SK-N-SH (cell line): ENCODE data around the gene NOXA1. TPM values are rescaled to one million over a fixed set of nuclear protein-coding genes. Genes with fewer than 3 reads are reported as not detected.

Experiments used
- CTCF ChIA-PET: fragments of 300-600, 350-600 bp; formaldehyde crosslinking; extraction: SDS; loops from one replicate; lab custom pipeline; 2021; lab: Yijun Ruan, JAX
- POLR2A ChIA-PET: fragments of 350-600 bp; sonication (Branson Sonifier 250); formaldehyde crosslinking; extraction: SDS; loops from one replicate; lab custom pipeline; 2020; ENCODE audit warnings: antibody characterized with exemption, inconsistent platforms; lab: Yijun Ruan, JAX
- DNase-seq: peaks from one replicate; pipeline ENCODE4 v3.0.0; 2012
- H2AFZ ChIP-seq: fragments of 200-600 bp; sonication (generic); 2 replicates; pipeline ENCODE4 v1.8.1; 2016; ENCODE audit warnings: antibody characterized with exemption, mild to moderate bottlenecking, low read depth
- H3F3A ChIP-seq: fragments of 200-600 bp; sonication (generic); replicated peaks from 2 replicates; pipeline ENCODE3; 2016; ENCODE audit warnings: antibody characterized with exemption, mild to moderate bottlenecking; ENCODE audit not compliant: insufficient read depth
- H3K27ac ChIP-seq, 2 experiments: fragments of 200-500 bp in 1 of 2; fragments of 200-600 bp in 1 of 2; sonication (Bioruptor generic) in 1 of 2; sonication (generic), shearing (Covaris generic) in 1 of 2; 2 replicates each; pipeline versions ENCODE4 v1.5.1 to v1.6.1; 2014 to 2016; ENCODE audit warnings: low read depth in 2 of 2, inconsistent platforms in 1 of 2, low read length in 1 of 2, mild to moderate bottlenecking in 1 of 2, mixed read lengths in 1 of 2
- H3K27me3 ChIP-seq: fragments of 200-600 bp; sonication (generic), shearing (Covaris generic); 2 replicates; pipeline ENCODE4 v1.6.1; 2016; ENCODE audit warnings: mixed run types; ENCODE audit not compliant: insufficient read depth
- H3K36me3 ChIP-seq, 2 experiments: fragments of 200-500 bp in 1 of 2; fragments of 200-600 bp in 1 of 2; sonication (Bioruptor generic) in 1 of 2; sonication (generic) in 1 of 2; replicated peaks in 1 of 2; 2 replicates each; pipeline versions ENCODE3 to v1.5.1; 2014 to 2016; ENCODE audit warnings: low read length in 1 of 2, mild to moderate bottlenecking in 1 of 2; ENCODE audit not compliant: insufficient read depth in 2 of 2, control insufficient read depth in 1 of 2
- H3K4me1 ChIP-seq, 2 experiments: fragments of 200-500 bp in 1 of 2; fragments of 200-600 bp in 1 of 2; sonication (Bioruptor generic) in 1 of 2; sonication (generic), shearing (Covaris generic) in 1 of 2; 2 replicates each; pipeline versions ENCODE4 v1.5.1 to v1.6.1; 2014 to 2016; ENCODE audit warnings: low read depth in 1 of 2, low read length in 1 of 2, mixed run types in 1 of 2; ENCODE audit not compliant: insufficient read depth in 2 of 2, control insufficient read depth in 1 of 2
- H3K4me2 ChIP-seq: fragments of 200-600 bp; sonication (generic), shearing (Covaris generic); 2 replicates; pipeline ENCODE4 v1.6.1; 2017; ENCODE audit warnings: mixed run types
- H3K4me3 ChIP-seq, 2 experiments: fragments of 200-500 bp in 1 of 2; fragments of 200-600 bp in 1 of 2; sonication (Bioruptor generic) in 1 of 2; sonication (generic), shearing (Covaris generic) in 1 of 2; 2 replicates each; pipeline versions ENCODE4 v1.5.1 to v1.8.1; 2014 to 2016; ENCODE audit warnings: low read depth in 2 of 2, inconsistent platforms in 1 of 2, low read length in 1 of 2, mild to moderate bottlenecking in 1 of 2, mixed read lengths in 1 of 2, moderate library complexity in 1 of 2
- H3K79me2 ChIP-seq: fragments of 200-600 bp; sonication (generic); 2 replicates; pipeline ENCODE4 v1.8.1; 2017; ENCODE audit warnings: mild to moderate bottlenecking; ENCODE audit not compliant: insufficient read depth
- H3K9ac ChIP-seq: fragments of 200-600 bp; sonication (generic); 2 replicates; pipeline ENCODE4 v1.6.1; 2017; ENCODE audit warnings: mixed run types
- H3K9me2 ChIP-seq: fragments of 200-600 bp; sonication (generic); 2 replicates; pipeline ENCODE4 v1.6.1; 2017; ENCODE audit warnings: mixed run types
- H3K9me3 ChIP-seq: fragments of 200-600 bp; sonication (generic); 2 replicates; pipeline ENCODE4 v1.6.1; 2017; ENCODE audit warnings: mixed run types, mild to moderate bottlenecking, moderate library complexity
- H4K20me1 ChIP-seq: fragments of 200-600 bp; sonication (generic); 2 replicates; pipeline ENCODE4 v1.6.1; 2017; ENCODE audit warnings: mild to moderate bottlenecking, mixed run types; ENCODE audit not compliant: insufficient read depth
- EP300 ChIP-seq, 2 experiments: IDR thresholded peaks; 2 replicates each; pipeline versions ENCODE4 v1.4.0 to v1.6.1; 2012; ENCODE audit warnings: borderline replicate concordance in 1 of 2, low read depth in 1 of 2, low read length in 1 of 2
- EZH2phosphoT487 ChIP-seq: fragments of 200-600 bp; sonication (generic); IDR thresholded peaks from 2 replicates; pipeline ENCODE4 v1.6.1; 2017; ENCODE audit warnings: low read depth, mixed run types, mild to moderate bottlenecking, antibody characterized with exemption, moderate library complexity, borderline replicate concordance
- FOSL2 ChIP-seq: IDR thresholded peaks from 2 replicates; pipeline ENCODE4 v1.4.0; 2012; ENCODE audit warnings: low read depth, mild to moderate bottlenecking, moderate library complexity, borderline replicate concordance
- FOXJ3 ChIP-seq: sonication (generic); formaldehyde crosslinking; IDR thresholded peaks from 2 replicates; pipeline ENCODE4 v1.5.1; 2020; ENCODE audit warnings: mild to moderate bottlenecking, missing genetic modification reagents
- FOXM1 ChIP-seq: IDR thresholded peaks from 2 replicates; pipeline ENCODE4 v1.4.0; 2012; ENCODE audit warnings: low read depth, mild to moderate bottlenecking
- GABPA ChIP-seq: IDR thresholded peaks from 2 replicates; pipeline ENCODE4 v1.4.0; 2012; ENCODE audit warnings: low read depth, mild to moderate bottlenecking
- JUND ChIP-seq: IDR thresholded peaks from 2 replicates; pipeline ENCODE4 v1.4.0; 2012
- MEF2A ChIP-seq: IDR thresholded peaks from 2 replicates; pipeline ENCODE4 v1.4.0; 2012; ENCODE audit warnings: low read depth, borderline replicate concordance
- NFIC ChIP-seq: IDR thresholded peaks from 2 replicates; pipeline ENCODE4 v1.4.0; 2012; ENCODE audit warnings: borderline replicate concordance
- RAD21 ChIP-seq: IDR thresholded peaks from 2 replicates; pipeline ENCODE4 v1.6.1; 2012; ENCODE audit warnings: mild to moderate bottlenecking, low read length
- RCOR1 ChIP-seq: fragments of 150-350 bp; IDR thresholded peaks from 2 replicates; pipeline ENCODE4 v1.6.1; 2017; ENCODE audit warnings: antibody characterized with exemption, low read length
- SIN3A ChIP-seq: IDR thresholded peaks from 2 replicates; pipeline ENCODE4 v1.6.1; 2012; ENCODE audit warnings: low read depth, mild to moderate bottlenecking, low read length, moderate library complexity, borderline replicate concordance
- SMC3 ChIP-seq: IDR thresholded peaks from 2 replicates; pipeline ENCODE4 v1.6.1; 2012; ENCODE audit warnings: low read depth, low read length, improper control_type of control experiment
- TCF12 ChIP-seq: IDR thresholded peaks from 2 replicates; pipeline ENCODE4 v1.4.0; 2012
- YY1 ChIP-seq: IDR thresholded peaks from 2 replicates; pipeline ENCODE4 v1.4.0; 2012; ENCODE audit warnings: low read depth, mild to moderate bottlenecking
- WGBS: methylation state at CpG from one replicate; pipeline ENCODE4 v1.1.6; 2017; ENCODE audit warnings: low lambda C conversion rate; 5-methylcytosine and 5-hydroxymethylcytosine counted together
- polyA plus RNA-seq, 3 experiments: library from polyadenylated mRNA; depleted of rRNA; stranded (reverse); fragments of >200 nt; gene quantifications; 2 replicates each; pipeline ENCODE4 v1.2.3, GENCODE V29; 2012
- TF ChIP-seq, protein P1 (sequence below): IDR thresholded peaks from 2 replicates; pipeline ENCODE4 v1.4.0; 2012; ENCODE audit warnings: low read depth
- TF ChIP-seq, protein P2 (sequence below): IDR thresholded peaks from 2 replicates; pipeline ENCODE4 v1.4.0; 2012; ENCODE audit warnings: low read depth, borderline replicate concordance
- TF ChIP-seq, protein P3 (sequence below): fragments of 150-350 bp; IDR thresholded peaks from 2 replicates; pipeline ENCODE4 v1.6.1; 2017; ENCODE audit warnings: antibody characterized with exemption, low read length, low read depth, borderline replicate concordance
- TF ChIP-seq, protein P4 (sequence below): IDR thresholded peaks from 2 replicates; pipeline ENCODE4; 2012

Gene NOXA1
- polyA plus RNA-seq, 1 of the 3 experiments (the other 2 are of a cell fraction), result 0.39 TPM

DNA sequence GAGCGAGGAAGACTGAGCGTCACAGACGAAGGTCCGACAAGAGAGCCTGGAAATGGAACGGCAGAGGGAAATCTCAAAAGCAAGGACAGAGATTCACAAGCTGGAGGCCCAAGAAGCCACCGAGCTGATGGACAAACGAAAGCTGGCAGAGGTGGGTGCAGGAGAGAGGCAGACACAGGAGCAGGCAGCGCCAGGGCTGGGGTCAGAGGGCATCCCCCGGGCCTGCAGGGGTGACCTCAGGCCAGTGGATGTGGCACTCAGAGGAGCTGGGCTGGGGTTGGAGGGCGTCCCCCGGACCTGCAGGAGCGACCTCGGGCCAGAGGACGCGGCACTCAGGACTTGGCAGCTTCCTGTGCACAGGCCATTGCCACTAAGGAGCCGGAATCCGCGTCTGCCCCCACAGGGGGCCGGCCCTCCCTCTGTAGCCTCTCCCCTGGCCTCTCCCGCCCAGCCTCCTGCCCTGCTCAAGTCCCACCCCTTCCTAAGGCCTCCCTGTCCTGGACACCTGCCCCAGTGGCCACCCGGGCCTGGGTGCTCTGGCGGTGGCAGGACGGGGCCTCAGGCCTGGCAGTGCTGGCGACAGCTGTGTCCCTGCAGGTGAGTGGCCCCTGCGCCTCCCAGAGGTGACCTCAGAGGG lies 40.6 kb upstream of the NOXA1 start:
- no peaks in the 10 kb centered on the region for H3K27me3 ChIP-seq
- DNase-seq, result no peak
- ChIA-PET POLR2A (no interaction called here), CTCF (interaction anchor here (0.8 to 0.9 kb wide), 3 partner anchors 63 to 101 kb away, joined by 3 read pairs; no protein-coding TSS in a partner anchor)
- H3K79me2 ChIP-seq, result no peaks in the 10 kb centered on the region
- no peaks in the 10 kb centered on the region for H3K9me3 ChIP-seq
- H3K9me2 ChIP-seq, result no peaks in the 10 kb centered on the region
- H3K27ac ChIP-seq, result no peak overlapping the region
- no peaks in the 10 kb centered on the region for H3F3A ChIP-seq
- 85% methylated on average over 11 of the region's 25 CpGs for WGBS
- H4K20me1 ChIP-seq, result no peaks in the 10 kb centered on the region
- H2AFZ ChIP-seq, result no peak overlapping the region
- no peaks in the 10 kb centered on the region for H3K36me3 ChIP-seq
- TF ChIP-seq SIN3A (no peak), TCF12 (no peak), YY1 (no peak), NFIC (no peak), SMC3 (no peak), JUND (no peak), FOSL2 (no peak), GABPA (no peak), FOXM1 (no peak), RCOR1 (no peak), EZH2phosphoT487 (no peak), FOXJ3 (CRISPR knock-in tag) (no peak), EP300 (IDR thresholded peaks at IDR 0.05; ENCODE audit: borderline replicate concordance in 1 of 2, low read depth in 1 of 2, low read length in 1 of 2) (no peak), MEF2A (no peak), RAD21 (no peak)
- TF ChIP-seq, protein P1, sequence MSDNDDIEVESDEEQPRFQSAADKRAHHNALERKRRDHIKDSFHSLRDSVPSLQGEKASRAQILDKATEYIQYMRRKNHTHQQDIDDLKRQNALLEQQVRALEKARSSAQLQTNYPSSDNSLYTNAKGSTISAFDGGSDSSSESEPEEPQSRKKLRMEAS, result no peak
- TF ChIP-seq, protein P2, sequence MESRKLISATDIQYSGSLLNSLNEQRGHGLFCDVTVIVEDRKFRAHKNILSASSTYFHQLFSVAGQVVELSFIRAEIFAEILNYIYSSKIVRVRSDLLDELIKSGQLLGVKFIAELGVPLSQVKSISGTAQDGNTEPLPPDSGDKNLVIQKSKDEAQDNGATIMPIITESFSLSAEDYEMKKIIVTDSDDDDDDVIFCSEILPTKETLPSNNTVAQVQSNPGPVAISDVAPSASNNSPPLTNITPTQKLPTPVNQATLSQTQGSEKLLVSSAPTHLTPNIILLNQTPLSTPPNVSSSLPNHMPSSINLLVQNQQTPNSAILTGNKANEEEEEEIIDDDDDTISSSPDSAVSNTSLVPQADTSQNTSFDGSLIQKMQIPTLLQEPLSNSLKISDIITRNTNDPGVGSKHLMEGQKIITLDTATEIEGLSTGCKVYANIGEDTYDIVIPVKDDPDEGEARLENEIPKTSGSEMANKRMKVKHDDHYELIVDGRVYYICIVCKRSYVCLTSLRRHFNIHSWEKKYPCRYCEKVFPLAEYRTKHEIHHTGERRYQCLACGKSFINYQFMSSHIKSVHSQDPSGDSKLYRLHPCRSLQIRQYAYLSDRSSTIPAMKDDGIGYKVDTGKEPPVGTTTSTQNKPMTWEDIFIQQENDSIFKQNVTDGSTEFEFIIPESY, result no peak
- TF ChIP-seq, protein P3, sequence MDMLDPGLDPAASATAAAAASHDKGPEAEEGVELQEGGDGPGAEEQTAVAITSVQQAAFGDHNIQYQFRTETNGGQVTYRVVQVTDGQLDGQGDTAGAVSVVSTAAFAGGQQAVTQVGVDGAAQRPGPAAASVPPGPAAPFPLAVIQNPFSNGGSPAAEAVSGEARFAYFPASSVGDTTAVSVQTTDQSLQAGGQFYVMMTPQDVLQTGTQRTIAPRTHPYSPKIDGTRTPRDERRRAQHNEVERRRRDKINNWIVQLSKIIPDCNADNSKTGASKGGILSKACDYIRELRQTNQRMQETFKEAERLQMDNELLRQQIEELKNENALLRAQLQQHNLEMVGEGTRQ, result no peak
- TF ChIP-seq, protein P4, sequence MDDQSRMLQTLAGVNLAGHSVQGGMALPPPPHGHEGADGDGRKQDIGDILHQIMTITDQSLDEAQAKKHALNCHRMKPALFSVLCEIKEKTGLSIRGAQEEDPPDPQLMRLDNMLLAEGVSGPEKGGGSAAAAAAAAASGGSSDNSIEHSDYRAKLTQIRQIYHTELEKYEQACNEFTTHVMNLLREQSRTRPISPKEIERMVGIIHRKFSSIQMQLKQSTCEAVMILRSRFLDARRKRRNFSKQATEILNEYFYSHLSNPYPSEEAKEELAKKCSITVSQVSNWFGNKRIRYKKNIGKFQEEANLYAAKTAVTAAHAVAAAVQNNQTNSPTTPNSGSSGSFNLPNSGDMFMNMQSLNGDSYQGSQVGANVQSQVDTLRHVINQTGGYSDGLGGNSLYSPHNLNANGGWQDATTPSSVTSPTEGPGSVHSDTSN, result no peak
- no peak overlapping the region for H3K4me2 ChIP-seq
- no peak overlapping the region for H3K4me3 ChIP-seq
- H3K4me1 ChIP-seq, result no peaks in the 10 kb centered on the region; a peak in 1 of 4 replicates
- no peak overlapping the region for H3K9ac ChIP-seq
